ENCODE measurements around the gene SLC39A10. TPM values are rescaled to one million over a fixed set of nuclear protein-coding genes. Genes with fewer than 3 reads are reported as not detected.

Gene SLC39A10, protein sequence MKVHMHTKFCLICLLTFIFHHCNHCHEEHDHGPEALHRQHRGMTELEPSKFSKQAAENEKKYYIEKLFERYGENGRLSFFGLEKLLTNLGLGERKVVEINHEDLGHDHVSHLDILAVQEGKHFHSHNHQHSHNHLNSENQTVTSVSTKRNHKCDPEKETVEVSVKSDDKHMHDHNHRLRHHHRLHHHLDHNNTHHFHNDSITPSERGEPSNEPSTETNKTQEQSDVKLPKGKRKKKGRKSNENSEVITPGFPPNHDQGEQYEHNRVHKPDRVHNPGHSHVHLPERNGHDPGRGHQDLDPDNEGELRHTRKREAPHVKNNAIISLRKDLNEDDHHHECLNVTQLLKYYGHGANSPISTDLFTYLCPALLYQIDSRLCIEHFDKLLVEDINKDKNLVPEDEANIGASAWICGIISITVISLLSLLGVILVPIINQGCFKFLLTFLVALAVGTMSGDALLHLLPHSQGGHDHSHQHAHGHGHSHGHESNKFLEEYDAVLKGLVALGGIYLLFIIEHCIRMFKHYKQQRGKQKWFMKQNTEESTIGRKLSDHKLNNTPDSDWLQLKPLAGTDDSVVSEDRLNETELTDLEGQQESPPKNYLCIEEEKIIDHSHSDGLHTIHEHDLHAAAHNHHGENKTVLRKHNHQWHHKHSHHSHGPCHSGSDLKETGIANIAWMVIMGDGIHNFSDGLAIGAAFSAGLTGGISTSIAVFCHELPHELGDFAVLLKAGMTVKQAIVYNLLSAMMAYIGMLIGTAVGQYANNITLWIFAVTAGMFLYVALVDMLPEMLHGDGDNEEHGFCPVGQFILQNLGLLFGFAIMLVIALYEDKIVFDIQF
- polyA plus RNA-seq: 10 to 100 TPM; 10.2 to 18.9 (median 17.5) TPM

DNA sequence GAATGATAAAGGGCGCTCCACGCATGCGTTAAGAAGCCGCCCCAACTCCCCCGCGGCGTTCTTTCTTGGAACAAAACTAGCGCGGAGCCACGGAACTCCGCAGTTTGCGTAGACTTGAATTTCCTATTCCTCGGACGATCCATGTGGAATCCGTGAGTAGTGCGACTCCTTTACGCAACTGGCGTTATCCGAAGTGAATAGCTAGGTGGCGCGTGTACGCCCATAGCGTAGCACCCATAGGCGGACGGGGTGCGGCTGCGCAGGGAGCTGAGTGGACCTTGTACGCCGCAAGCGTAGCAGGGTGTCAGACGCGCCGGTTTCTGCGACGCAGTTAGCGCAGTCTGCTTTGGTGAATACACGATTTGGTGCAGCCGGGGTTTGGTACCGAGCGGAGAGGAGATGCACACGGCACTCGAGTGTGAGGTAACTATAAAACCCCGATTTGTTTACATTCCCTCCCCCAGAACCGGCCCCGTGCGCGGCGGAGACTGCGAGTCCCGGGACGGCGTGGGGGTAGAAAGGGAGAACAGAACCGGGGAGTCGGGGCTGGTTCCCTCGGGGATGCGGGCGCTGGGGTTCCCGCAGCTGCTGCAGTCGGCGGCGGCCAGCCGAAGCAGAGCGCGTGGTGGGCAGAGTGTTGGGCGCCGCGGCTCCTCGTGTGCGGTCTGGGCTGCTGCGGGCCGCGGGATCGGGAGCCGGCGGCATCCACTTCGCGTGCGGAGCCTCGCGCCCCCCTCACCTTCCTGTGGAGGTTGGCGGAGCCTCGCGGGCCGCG lies at the start of gene SLC39A10:
Gene SLC39A10 (plus strand): TSS at position 368 of the 775 bp plus-strand sequence. CDS start 22,817 bp downstream, outside the sequence.
- H3K27me3 Mint-ChIP-seq (ENCODE audit: low read depth in 3 of 3): peaks cover 17 to 26% (median 19%) of the 10 kb centered on the region in 3 donors
- peaks cover 40 to 55% of the 10 kb centered on the region in 2 donors for H3K4me1 Mint-ChIP-seq
- H3K36me3 Mint-ChIP-seq: no peaks in the 10 kb centered on the region
- H3K4me3 Mint-ChIP-seq: peak within 1 kb of the TSS; percentile 96 to 99 (median 99)
- peak within 1 kb of the TSS; percentile 95 to 100 (median 98) for H3K27ac Mint-ChIP-seq
- DNase-seq: peak; percentile 96 to 97 (median 97)
- peaks cover 0 to 1% (median 0%) of the 10 kb centered on the region in 6 donors for H3K9me3 Mint-ChIP-seq

DNA sequence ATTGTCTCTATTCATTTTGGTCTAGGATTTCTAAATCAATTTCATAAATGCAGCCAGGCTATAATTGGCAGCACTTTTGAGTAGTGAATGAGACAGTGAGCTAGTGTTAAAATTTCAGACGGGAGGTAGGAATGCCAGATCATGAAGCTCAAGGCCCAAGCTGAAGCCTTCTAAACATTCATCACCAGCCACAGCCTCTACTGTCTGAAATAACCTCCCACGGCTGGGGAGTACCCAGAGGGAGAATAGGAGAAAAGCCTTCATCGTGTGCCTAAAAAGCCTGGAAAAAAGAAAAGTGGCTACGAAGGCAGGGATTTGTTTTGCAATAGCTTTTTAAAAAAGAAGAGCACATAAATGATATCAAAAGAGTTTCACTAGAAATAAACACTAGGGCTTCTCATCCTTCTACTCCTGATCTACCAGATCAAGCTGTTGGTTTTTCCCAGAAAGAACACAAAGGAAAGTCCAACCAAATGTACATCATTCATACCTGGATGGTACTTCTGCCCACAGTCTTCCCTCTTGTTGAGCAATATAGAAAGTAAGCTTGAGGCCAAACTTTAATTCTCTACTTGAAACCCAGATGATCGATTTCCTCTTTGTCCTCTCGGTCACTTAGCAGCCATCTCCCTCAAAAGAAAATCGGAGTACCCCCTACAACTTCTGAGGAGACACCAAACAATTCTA lies 48.1 kb upstream of the SLC39A10 start:
- peaks cover 0 to 4% (median 0%) of the 10 kb centered on the region in 3 donors for H3K27me3 Mint-ChIP-seq (ENCODE audit: low read depth in 3 of 3)
- no peak overlapping the region for H3K27ac Mint-ChIP-seq
- no peaks in the 10 kb centered on the region for H3K4me1 Mint-ChIP-seq
- no peak overlapping the region for H3K4me3 Mint-ChIP-seq
- DNase-seq: no peak
- no peaks in the 10 kb centered on the region for H3K9me3 Mint-ChIP-seq
- no peaks in the 10 kb centered on the region for H3K36me3 Mint-ChIP-seq

DNA sequence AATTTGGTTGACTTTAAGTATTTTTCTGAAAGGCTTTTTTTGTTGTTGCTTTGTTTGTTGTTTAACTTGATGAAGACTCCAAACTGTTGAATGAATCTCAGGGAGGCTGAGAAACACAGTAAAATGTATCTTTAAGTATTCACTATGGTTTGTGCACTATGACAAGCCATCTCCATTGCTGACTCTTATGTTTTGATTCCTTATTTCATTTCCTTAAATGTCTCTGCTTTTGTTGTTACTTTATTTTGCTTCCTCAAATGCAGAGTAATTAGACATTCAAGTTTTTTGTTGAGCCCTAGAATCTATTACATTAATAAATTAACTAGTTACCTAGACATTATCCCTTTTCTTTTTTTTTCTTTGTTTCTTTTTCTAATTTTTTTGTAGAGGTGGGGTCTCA lies 46.3 kb upstream of the SLC39A10 start:
- Mint-ChIP-seq H3K36me3 (no peaks in the 10 kb centered on the region), H3K27me3 (ENCODE audit: low read depth in 3 of 3) (peaks cover 0 to 4% (median 4%) of the 10 kb centered on the region in 3 donors), H3K4me3 (no peak overlapping the region), H3K27ac (no peak overlapping the region), H3K4me1 (no peaks in the 10 kb centered on the region), H3K9me3 (no peaks in the 10 kb centered on the region)
- DNase-seq: no peak

DNA sequence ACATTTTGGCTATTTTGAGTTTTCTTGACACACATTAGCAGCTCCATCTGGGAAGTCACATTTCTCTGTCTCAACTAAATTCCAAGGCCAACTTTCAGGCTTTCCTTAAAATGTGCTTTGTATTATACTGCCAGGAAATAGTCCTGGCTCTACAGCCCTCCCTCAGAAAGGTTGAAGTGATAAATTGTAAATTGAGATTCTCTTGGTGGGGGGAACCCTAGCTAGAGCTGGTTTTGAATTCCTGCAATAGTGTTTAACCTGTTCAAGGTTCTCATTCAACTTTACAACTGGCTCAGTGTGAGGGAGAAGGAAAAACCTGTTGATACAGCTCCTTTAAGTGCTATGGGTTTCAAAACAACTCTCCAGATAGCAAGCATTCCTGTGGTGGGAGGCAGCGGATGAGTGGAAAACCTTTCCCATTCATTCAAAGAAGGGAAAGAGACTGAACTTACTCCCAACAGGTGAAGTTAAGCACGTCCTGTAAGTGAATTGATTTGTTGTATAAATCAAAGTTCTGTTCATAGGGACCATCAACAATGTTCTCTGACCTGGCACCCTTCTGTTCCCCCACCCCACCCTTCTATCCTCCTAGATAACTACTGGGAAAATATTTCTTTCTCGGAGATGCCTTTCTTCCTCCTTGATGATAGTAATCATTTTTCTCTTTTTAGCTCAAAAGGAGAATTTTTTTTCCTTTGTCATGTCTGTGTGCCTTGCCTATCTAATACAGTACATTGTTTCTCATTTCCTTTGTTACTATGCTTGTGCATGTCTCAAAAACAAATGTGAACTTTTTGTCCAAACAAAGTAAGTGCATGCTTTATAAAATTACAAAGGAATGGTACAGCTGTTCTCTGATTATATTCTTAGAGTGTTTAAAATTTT lies 44.2 kb upstream of the SLC39A10 start:
- no peaks in the 10 kb centered on the region for H3K9me3 Mint-ChIP-seq
- no peaks in the 10 kb centered on the region for H3K4me1 Mint-ChIP-seq
- H3K27ac Mint-ChIP-seq: no peak overlapping the region
- H3K4me3 Mint-ChIP-seq: no peak overlapping the region
- DNase-seq: no peak
- H3K36me3 Mint-ChIP-seq: no peaks in the 10 kb centered on the region
- H3K27me3 Mint-ChIP-seq (ENCODE audit: low read depth in 3 of 3): peaks cover 0 to 4% (median 2%) of the 10 kb centered on the region in 3 donors

DNA sequence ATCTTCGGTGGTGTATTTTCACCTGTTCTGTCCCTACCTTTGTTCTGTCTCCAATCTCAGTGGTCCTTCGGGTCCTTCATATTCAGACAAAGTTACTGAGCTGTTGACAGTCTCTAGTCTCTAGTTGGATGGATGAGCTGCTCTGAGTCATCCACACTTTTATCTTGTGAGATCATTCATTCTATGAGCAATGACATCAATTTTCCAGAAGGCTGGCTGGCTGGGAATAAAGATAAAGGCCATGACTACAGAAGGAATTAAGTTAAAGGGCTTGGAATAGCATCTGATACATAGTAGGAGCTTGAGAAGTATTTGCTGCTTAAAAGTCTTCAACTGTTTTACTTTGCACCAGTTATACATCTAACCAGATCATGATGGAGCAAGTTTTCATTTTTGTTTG lies 43.1 kb upstream of the SLC39A10 start:
- H3K9me3 Mint-ChIP-seq: no peaks in the 10 kb centered on the region
- H3K4me1 Mint-ChIP-seq: no peaks in the 10 kb centered on the region
- H3K4me3 Mint-ChIP-seq: no peak overlapping the region
- H3K36me3 Mint-ChIP-seq: no peaks in the 10 kb centered on the region
- H3K27ac Mint-ChIP-seq: no peak overlapping the region
- H3K27me3 Mint-ChIP-seq (ENCODE audit: low read depth in 3 of 3): peaks cover 0 to 4% (median 4%) of the 10 kb centered on the region in 3 donors
- no peak for DNase-seq

DNA sequence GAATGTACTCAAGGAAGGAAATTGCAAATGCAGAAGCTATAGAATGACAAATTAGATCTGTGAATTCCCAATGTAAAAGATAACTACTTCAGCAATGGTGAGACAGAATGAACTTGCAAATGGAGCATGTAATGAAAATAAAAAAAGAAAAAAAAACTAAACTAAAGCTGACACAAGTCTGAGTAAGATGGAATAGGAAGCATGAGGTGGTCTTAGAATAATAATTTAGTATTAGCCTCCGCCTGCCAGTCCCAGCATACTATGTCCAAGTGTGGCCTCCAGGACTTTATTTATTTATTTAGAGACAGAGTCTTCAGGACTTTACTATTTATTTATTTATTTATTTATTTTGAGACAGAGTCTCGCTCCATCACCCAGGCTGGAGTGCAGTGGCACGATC lies 37.4 kb upstream of the SLC39A10 start:
- DNase-seq: no peak
- no peak overlapping the region for H3K27ac Mint-ChIP-seq
- no peak overlapping the region for H3K4me3 Mint-ChIP-seq
- H3K36me3 Mint-ChIP-seq: peaks cover 0 to 3% (median 0%) of the 10 kb centered on the region in 3 donors
- peaks cover 0 to 6% (median 2%) of the 10 kb centered on the region in 3 donors for H3K27me3 Mint-ChIP-seq (ENCODE audit: low read depth in 3 of 3)
- no peaks in the 10 kb centered on the region for H3K4me1 Mint-ChIP-seq
- no peaks in the 10 kb centered on the region for H3K9me3 Mint-ChIP-seq

DNA sequence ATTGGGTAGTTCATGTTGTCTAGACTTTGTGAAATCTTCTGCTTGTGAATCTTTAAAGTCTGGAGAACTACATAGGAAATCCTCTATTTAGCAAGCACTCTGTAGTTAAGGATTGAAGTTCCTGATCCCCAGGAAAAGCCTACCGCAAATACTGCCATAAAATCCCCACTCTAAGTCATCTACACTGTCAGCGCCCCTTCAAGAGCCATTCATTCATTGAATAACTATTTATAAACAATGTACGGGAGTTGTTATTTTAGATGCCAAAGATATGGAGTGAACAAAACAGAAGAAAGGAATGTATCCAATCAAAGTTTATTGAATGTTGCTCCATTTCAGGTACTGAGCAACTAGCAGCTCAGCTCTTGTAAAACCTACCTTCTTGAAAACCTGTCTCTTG lies 36.5 kb upstream of the SLC39A10 start:
- H3K36me3 Mint-ChIP-seq: peaks cover 0 to 3% (median 0%) of the 10 kb centered on the region in 3 donors
- H3K4me1 Mint-ChIP-seq: no peaks in the 10 kb centered on the region
- H3K9me3 Mint-ChIP-seq: no peaks in the 10 kb centered on the region
- H3K4me3 Mint-ChIP-seq: no peak overlapping the region
- H3K27me3 Mint-ChIP-seq (ENCODE audit: low read depth in 3 of 3): peaks cover 0 to 4% (median 2%) of the 10 kb centered on the region in 3 donors
- no peak overlapping the region for H3K27ac Mint-ChIP-seq
- no peak for DNase-seq

DNA sequence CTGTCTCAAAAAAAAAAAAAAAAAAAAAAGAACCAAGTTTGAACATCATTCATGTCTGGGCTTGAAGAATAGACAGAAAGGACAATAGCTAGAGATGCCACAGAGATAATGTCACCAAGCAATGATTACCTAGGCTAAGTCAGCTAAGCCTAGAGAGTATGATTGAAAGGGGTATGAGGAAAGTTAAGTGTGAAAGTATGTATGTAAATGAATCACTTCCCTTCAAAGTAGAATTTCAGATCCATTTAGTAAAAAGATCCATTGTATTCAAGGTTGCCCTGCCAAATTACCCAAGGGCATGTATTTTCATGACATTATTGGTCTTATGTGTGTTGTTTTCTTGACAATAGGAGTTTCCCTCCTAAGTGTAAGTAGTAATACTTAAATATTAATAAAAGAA lies 34.1 kb upstream of the SLC39A10 start:
- no peak overlapping the region for H3K27ac Mint-ChIP-seq
- H3K4me1 Mint-ChIP-seq: no peaks in the 10 kb centered on the region
- H3K36me3 Mint-ChIP-seq: peaks cover 0 to 3% (median 0%) of the 10 kb centered on the region in 3 donors
- H3K9me3 Mint-ChIP-seq: no peaks in the 10 kb centered on the region
- H3K27me3 Mint-ChIP-seq (ENCODE audit: low read depth in 3 of 3): peaks cover 0 to 4% (median 2%) of the 10 kb centered on the region in 3 donors
- no peak for DNase-seq
- no peak overlapping the region for H3K4me3 Mint-ChIP-seq

DNA sequence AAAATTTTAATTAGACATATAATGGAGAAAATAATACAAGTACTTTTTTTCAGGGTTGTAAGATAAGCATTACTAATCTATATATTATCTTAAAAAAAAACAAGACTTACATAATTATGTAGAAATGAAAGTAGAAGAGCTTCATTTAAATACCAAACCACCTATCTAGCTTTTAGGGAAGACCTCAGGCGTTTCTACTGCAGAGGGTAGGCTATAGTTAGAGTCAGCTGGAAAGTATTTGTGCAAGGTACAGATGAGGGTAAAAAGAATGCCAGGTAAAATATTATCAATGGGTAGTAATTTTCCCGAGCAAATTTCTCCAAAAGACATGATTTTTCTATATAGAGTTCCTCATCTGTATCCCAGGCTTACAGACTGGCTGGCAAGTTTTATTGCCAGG lies 30.5 kb upstream of the SLC39A10 start:
- Mint-ChIP-seq H3K27ac (no peak overlapping the region), H3K4me1 (no peaks in the 10 kb centered on the region), H3K36me3 (peaks cover 0 to 3% (median 0%) of the 10 kb centered on the region in 3 donors), H3K27me3 (ENCODE audit: low read depth in 3 of 3) (peaks cover 0 to 2% (median 2%) of the 10 kb centered on the region in 3 donors), H3K9me3 (no peaks in the 10 kb centered on the region), H3K4me3 (no peak overlapping the region)
- no peak for DNase-seq

DNA sequence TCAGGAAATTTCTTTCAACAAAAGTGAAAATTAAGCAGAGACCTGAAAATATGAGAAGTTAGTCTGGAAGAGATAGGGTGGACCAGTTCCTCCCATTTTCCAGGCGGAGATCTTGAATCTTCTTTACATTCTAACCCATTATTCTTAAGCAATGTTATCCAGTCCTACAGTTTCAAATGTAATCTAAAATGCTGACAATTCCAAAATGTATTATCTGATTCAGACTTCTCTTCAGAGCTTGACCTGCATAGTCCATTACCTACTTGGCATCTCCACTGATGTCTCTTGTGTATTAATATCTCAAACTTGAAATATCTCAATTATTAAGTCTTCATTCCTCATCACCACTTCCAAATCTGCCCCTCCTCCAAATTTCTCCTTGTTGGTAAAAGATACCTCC lies 28.4 kb upstream of the SLC39A10 start:
- Mint-ChIP-seq H3K4me1 (no peaks in the 10 kb centered on the region), H3K27ac (no peak overlapping the region), H3K27me3 (ENCODE audit: low read depth in 3 of 3) (peaks cover 0 to 2% (median 0%) of the 10 kb centered on the region in 3 donors), H3K9me3 (no peaks in the 10 kb centered on the region), H3K36me3 (no peaks in the 10 kb centered on the region), H3K4me3 (no peak overlapping the region)
- DNase-seq: no peak

DNA sequence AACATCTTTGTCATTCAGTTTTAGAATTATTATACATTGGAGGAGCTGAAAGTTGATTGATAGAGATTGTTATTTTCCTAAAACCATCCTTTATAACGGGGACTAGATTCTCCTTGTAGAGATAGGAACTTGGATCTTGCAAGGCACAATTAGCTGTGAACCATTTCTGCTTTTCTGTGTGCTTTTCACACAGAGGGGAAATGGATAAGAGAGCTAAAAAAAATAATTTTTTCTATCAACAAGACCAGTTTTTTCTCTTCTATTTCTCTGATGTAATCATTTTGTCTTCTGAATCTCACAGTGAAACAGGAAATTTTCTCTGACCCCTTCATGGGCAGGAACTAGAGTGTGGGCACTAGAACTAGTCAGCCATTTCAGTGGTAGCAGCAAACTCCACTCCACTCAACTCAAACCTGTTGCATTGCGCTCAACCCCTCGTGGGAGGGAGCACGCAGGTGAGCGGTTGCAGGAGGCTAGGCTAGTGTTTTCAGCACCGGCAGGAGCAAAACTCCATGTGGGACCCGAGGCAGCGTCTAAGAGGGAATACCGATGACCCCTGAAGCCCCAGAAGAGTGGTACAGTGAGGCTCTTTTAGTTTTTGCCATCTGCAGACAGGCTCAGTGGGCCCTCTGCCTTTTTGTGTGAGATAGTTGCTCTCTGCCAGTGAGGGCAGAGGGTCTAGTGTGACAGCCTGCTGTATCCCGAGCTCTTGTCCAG lies 24.0 kb upstream of the SLC39A10 start:
- H3K9me3 Mint-ChIP-seq: no peaks in the 10 kb centered on the region
- peaks cover 0 to 2% (median 1%) of the 10 kb centered on the region in 3 donors for H3K27me3 Mint-ChIP-seq (ENCODE audit: low read depth in 3 of 3)
- H3K27ac Mint-ChIP-seq: no peak overlapping the region
- H3K36me3 Mint-ChIP-seq: peaks cover 0 to 3% (median 0%) of the 10 kb centered on the region in 3 donors
- no peak for DNase-seq
- no peaks in the 10 kb centered on the region for H3K4me1 Mint-ChIP-seq
- no peak overlapping the region for H3K4me3 Mint-ChIP-seq

DNA sequence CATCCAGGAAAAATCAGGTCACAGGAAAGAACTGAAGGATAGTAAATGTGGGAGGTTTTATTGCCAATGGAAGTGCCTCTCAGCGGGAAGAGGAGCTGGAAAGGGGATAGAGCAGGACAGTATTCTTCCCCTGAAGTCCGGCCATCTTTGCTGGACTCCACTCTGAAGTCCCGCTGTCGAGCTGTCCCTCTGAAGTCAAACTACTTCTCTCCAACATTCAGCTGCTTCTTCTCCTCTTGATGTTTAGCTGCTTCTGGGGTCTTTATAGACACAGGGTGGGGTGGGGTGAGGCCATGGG lies 23.5 kb upstream of the SLC39A10 start:
- Mint-ChIP-seq H3K4me3 (no peak overlapping the region), H3K36me3 (peaks cover 0 to 3% (median 0%) of the 10 kb centered on the region in 3 donors), H3K27ac (no peak overlapping the region), H3K27me3 (ENCODE audit: low read depth in 3 of 3) (peaks cover 0 to 2% (median 1%) of the 10 kb centered on the region in 3 donors), H3K4me1 (no peaks in the 10 kb centered on the region), H3K9me3 (no peaks in the 10 kb centered on the region)
- no peak for DNase-seq

Measured in immature natural killer cell (primary cell).